KMS-11 (cell line): Measurements from ENCODE around the gene DCLK3.

Experiments used
- H2AFZ ChIP-seq: fragments of 200-600 bp; sonication (generic); 2 replicates; pipeline ENCODE4 v1.6.1; 2016; ENCODE audit warnings: antibody characterized with exemption, mixed run types, low read depth
- H3K27ac ChIP-seq: fragments of 200-600 bp; sonication (generic); 2 replicates; pipeline ENCODE4 v1.6.1; 2016; ENCODE audit warnings: mild to moderate bottlenecking, mixed run types
- H3K27me3 ChIP-seq: fragments of 200-600 bp; sonication (generic); 2 replicates; pipeline ENCODE4 v1.6.1; 2017; ENCODE audit warnings: mild to moderate bottlenecking, low read depth, mixed run types, moderate library complexity; ENCODE audit not compliant: insufficient read depth
- H3K36me3 ChIP-seq: fragments of 200-600 bp; sonication (generic); 2 replicates; pipeline ENCODE4 v1.6.1; 2017; ENCODE audit warnings: mild to moderate bottlenecking, mixed run types; ENCODE audit not compliant: insufficient read depth
- H3K4me1 ChIP-seq: fragments of 200-600 bp; sonication (generic); 2 replicates; pipeline ENCODE4 v1.6.1; 2016; ENCODE audit warnings: mild to moderate bottlenecking, low read depth, mixed run types; ENCODE audit not compliant: poor library complexity, severe bottlenecking
- H3K4me2 ChIP-seq: fragments of 200-600 bp; sonication (generic); 2 replicates; pipeline ENCODE4 v1.7.0; 2016; ENCODE audit warnings: mild to moderate bottlenecking, mixed run types
- H3K4me3 ChIP-seq: fragments of 200-600 bp; sonication (generic); IDR thresholded peaks from 2 replicates; pipeline ENCODE4 v1.6.1; 2017; ENCODE audit warnings: low read depth, low read length, mixed read lengths; ENCODE audit not compliant: insufficient read depth
- H3K79me2 ChIP-seq: fragments of 200-600 bp; sonication (generic); 2 replicates; pipeline ENCODE4 v1.6.1; 2016; ENCODE audit warnings: low read depth, mixed run types; ENCODE audit not compliant: insufficient read depth
- H3K9ac ChIP-seq: fragments of 200-600 bp; sonication (generic); 2 replicates; pipeline ENCODE4 v1.6.1; 2016; ENCODE audit warnings: mild to moderate bottlenecking, mixed run types
- H4K20me1 ChIP-seq: fragments of 200-600 bp; sonication (generic); 2 replicates; pipeline ENCODE4 v1.6.1; 2016; ENCODE audit warnings: mild to moderate bottlenecking, mixed run types; ENCODE audit not compliant: insufficient read depth
- TF ChIP-seq, protein P1 (sequence below): fragments of 200-600 bp; sonication (generic); conservative IDR thresholded peaks from 2 replicates; pipeline ENCODE4 v1.6.1; 2017; ENCODE audit warnings: low read depth, mild to moderate bottlenecking, antibody characterized with exemption, low read length, moderate library complexity, mixed read lengths

The DCLK3 gene

DNA sequence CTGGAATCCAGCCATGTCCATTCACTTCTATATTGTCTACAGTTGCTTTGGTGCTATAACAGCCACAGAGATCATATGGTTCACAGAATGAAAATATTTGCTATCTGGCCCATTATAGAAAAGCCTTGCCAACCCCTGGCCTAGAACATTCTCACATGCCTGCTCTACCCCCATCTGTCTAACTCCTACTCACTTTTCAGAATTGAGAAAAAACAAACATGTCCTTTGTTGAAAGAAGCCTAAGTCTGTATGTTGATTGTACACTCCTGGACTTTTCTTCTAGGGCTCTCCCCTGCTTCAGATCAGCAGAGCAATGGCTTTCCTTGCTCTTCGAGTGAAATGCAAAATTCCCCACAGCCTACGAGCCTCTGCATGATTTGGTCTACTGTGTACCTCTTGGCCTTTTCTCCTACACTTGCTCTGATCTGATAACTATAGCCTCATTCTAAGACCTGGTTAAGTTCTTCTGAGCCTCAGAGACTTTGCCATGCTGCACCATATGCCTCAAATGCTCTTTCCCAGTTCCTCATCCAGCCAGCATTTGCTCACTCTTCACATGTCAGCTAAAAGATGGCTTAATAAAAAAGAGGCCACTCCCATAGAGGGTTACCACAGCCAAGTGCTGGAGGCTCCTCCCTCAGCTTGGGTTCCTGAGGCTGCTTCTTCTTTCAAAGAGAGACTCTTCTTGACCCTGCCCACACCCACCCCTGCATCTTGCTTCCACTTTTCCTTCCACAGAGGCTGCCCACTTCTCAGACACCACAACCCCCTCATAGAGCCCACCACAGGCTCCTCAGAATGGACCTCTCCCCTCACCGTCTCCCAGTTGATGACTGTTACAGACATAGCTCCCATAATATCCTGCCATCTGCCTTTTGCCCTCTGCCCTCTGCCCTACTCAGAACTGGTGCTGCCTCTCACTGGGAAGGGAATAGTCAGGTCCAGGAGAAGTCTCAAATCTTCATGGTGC is 22.9 kb upstream of the DCLK3 start:
- Histone ChIP-seq H3K9ac (no peak overlapping the region), H3K4me3 (no peak overlapping the region), H2AFZ (no peak overlapping the region), H3K27me3 (no peaks in the 10 kb centered on the region), H3K36me3 (no peaks in the 10 kb centered on the region), H3K4me2 (no peak overlapping the region), H3K27ac (no peak overlapping the region), H4K20me1 (no peaks in the 10 kb centered on the region), H3K4me1 (no peaks in the 10 kb centered on the region), H3K79me2 (no peaks in the 10 kb centered on the region)
- TF ChIP-seq, protein P1, sequence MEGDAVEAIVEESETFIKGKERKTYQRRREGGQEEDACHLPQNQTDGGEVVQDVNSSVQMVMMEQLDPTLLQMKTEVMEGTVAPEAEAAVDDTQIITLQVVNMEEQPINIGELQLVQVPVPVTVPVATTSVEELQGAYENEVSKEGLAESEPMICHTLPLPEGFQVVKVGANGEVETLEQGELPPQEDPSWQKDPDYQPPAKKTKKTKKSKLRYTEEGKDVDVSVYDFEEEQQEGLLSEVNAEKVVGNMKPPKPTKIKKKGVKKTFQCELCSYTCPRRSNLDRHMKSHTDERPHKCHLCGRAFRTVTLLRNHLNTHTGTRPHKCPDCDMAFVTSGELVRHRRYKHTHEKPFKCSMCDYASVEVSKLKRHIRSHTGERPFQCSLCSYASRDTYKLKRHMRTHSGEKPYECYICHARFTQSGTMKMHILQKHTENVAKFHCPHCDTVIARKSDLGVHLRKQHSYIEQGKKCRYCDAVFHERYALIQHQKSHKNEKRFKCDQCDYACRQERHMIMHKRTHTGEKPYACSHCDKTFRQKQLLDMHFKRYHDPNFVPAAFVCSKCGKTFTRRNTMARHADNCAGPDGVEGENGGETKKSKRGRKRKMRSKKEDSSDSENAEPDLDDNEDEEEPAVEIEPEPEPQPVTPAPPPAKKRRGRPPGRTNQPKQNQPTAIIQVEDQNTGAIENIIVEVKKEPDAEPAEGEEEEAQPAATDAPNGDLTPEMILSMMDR = no peak

DNA sequence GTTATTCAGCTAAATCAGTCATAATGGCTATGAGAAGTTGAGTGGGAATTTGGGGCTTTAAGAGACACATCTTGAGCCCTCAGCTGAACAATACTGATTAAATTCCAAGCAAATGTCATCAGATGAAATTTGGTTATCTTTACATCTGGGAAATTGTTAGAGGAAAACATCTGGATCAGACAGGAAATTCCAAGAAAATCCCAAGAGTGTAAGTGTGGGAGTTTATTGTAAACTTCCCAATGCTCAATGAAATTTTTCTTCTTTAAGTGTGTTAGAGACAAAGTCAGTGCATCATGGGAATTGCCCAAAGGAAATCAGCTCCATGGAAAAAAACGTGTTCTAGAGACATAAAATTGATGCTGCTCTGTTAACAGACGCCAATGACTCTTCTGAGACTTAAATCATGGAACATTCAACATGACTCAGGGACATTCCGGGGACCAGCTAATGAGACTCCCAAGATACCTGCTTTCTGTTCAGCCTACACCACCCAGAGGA is 19.8 kb upstream of the DCLK3 start:
- Histone ChIP-seq H3K4me2 (no peak overlapping the region), H2AFZ (no peak overlapping the region), H3K27me3 (no peaks in the 10 kb centered on the region)

DNA sequence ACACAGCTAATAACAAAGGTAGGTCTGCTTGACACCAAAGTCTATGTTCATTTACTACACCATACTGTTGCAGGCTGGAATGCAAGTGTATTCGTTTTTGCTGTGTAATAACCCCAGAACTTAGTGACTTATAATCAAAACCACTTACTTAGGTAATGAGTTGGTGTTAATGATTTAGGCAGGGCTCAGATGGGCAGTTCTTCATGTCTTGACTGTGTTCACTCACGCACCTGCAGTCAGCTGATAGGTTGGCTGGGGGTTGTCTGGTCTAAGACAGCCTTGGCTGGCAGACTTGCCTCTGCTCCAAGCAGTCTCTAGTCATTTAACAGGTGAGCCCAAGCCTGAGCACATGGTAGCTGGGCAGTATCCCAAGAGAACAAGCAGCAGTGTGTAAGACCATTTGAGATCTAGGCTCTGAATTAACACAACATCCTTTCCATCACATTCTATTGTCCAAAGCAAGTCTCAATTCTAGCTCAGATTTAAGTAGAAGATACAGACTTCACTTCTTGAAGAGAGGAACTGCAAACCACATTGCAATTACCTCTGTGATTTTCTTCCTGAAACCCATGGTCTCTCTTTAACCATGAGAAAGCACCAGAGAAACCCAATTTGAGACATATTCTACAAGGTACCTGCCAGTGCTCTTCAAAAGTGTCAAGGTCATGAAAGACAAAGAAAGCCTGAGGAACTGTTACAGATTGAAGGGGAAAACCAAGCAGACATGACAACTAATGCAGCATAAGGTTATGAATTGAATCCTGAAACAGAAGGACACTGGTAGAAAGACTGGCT is 13.3 kb upstream of the DCLK3 start:
- no peak overlapping the region for H3K9ac ChIP-seq
- H3K4me1 ChIP-seq = no peaks in the 10 kb centered on the region
- no peak overlapping the region for H3K4me3 ChIP-seq
- H3K27ac ChIP-seq = no peak overlapping the region
- H3K79me2 ChIP-seq = no peaks in the 10 kb centered on the region
- no peaks in the 10 kb centered on the region for H4K20me1 ChIP-seq
- TF ChIP-seq, protein P1 = no peak
- H2AFZ ChIP-seq = no peak overlapping the region
- no peak overlapping the region for H3K4me2 ChIP-seq
- H3K36me3 ChIP-seq = no peaks in the 10 kb centered on the region
- no peaks in the 10 kb centered on the region for H3K27me3 ChIP-seq

More for the DNA sequence above, 19.8 kb upstream of the DCLK3 start:
- H3K9ac ChIP-seq = no peak overlapping the region
- no peaks in the 10 kb centered on the region for H3K79me2 ChIP-seq
- H3K4me3 ChIP-seq = no peak overlapping the region
- TF ChIP-seq, protein P1 = no peak
- H3K36me3 ChIP-seq = no peaks in the 10 kb centered on the region
- H3K27ac ChIP-seq = no peak overlapping the region
- no peaks in the 10 kb centered on the region for H3K4me1 ChIP-seq
- no peaks in the 10 kb centered on the region for H4K20me1 ChIP-seq

DNA sequence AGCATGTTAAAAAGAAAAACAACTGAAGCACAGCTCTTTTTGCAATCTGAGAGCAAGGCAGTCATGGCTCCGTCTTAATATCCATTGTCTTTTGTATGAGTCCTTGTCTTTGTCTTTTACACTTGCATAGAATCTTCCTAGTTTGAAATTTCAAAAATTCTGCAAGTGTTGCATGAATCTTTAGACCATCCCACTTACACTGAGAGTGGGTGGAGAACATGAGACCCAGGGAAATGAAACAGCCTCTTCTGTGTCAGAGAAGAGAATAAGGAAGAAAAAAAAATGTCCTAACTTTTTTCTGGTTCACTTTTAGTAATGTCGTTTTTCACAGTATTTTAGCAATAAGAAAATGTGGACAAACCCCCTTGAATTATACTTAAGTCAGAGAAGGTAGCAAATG is 12.1 kb upstream of the DCLK3 start:
- H4K20me1 ChIP-seq = no peaks in the 10 kb centered on the region
- no peaks in the 10 kb centered on the region for H3K36me3 ChIP-seq
- no peak overlapping the region for H3K4me2 ChIP-seq
- H3K79me2 ChIP-seq = no peaks in the 10 kb centered on the region
- TF ChIP-seq, protein P1 = no peak
- H3K27ac ChIP-seq = no peak overlapping the region
- no peak overlapping the region for H2AFZ ChIP-seq
- no peaks in the 10 kb centered on the region for H3K27me3 ChIP-seq
- H3K4me3 ChIP-seq = no peak overlapping the region
- no peak overlapping the region for H3K9ac ChIP-seq
- H3K4me1 ChIP-seq = no peaks in the 10 kb centered on the region
